HG03469 (cell line): ENCODE results near the gene CRELD1.

ENCODE experiments used
- ATAC-seq: cut with Tn5 transposase; IDR thresholded peaks from one replicate; pipeline ENCODE4 v1.9.1; 2021; ENCODE audit warnings: mild to moderate bottlenecking, moderate library complexity, moderate number of reproducible peaks; ENCODE audit not compliant: unreplicated experiment

The CRELD1 gene

DNA sequence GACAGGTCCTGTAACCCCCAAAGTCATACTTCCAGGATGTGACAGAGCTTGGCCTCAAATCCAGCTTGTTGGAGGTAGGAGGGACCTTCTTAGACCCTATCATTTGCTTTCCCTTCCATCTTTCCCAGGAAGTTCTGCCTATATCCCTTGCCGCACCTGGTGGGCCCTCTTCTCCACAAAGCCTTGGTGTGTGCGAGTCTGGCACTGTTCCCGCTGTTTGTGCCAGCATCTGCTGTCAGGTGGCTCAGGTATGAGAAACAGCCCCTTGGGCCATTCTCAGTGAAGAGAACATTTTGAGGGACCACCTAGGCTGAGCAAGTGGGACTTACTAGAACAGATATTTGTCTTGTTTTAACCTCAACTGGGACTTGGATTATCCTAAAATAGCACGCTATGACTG, 29.7 kb upstream of the CRELD1 start:
- no peak for ATAC-seq

DNA sequence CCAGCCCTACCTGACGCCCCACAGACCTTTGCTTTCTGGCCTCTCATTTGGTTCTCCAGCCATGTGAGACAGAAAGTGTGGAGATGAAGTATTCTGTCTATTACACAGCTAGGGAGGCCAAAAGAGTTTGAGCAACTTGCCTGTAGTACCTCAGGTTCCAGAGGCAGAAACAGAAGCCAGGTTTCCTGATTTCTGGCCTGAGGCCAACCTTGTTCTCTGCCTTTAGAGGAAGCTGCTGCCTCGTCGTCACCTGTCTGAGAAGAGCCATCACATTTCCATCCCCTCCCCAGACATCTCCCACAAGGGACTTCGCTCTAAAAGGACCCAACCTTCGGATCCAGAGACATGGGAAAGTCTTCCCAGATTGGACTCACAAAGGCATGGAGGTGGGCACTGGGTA, 27.2 kb upstream of the CRELD1 start:
- ATAC-seq = no peak

DNA sequence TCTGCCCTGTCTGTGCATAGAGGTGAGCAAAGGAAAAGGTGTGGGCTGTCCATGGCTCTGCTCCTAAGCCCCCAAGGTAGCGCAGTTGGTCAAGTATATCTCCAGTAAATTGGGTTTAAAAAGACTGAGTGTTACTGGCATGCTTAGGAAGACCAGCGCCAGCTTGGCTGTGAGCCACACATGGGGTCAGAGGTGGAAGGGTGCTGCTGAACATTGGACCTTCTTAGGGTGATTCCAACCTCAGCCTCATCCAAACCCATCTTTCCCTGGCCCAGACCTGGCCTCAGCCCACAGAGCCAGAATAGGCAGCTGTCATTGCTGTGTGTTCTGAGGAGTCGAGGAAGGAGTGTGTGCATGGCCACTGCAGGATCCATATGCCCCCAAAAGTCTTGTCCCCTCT, 25.3 kb upstream of the CRELD1 start:
- no peak for ATAC-seq

DNA sequence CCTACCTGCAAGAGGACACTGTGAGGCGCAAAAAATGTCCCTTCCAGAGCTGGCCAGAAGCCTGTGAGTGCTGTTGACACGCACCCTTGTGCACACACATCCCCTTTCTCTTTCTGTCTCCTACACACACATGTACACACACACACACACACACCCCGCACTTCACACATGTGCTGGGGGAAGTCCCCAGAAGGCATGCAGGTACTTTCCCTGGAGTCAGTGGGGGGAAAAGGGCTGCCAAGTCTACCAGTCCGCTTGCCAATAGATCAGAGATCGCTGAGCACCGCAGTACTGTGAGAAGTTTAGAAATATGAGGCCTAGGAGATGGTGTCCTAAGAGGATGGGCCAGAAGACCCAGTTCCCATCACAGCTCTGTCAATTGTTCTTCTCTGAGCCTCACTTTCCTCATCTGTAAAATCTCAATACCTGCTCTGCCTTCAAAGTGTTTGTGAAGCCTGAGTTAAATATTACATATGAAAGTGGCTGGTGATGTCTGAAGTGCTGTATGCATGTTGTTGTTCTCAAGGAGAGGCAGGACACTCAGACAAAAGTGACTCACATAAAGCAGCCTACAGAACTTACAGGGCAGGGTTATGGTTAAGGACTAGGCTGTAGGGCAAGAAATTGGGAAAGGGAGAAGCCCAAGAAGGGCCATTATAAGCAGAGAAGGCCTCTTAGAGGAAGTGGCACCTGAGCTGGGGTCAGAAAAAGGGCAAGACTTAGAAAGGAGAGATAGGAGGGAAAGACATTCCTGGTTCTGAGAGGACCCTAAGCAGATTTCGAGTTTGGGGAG, 24.2 kb upstream of the CRELD1 start:
- no peak for ATAC-seq

DNA sequence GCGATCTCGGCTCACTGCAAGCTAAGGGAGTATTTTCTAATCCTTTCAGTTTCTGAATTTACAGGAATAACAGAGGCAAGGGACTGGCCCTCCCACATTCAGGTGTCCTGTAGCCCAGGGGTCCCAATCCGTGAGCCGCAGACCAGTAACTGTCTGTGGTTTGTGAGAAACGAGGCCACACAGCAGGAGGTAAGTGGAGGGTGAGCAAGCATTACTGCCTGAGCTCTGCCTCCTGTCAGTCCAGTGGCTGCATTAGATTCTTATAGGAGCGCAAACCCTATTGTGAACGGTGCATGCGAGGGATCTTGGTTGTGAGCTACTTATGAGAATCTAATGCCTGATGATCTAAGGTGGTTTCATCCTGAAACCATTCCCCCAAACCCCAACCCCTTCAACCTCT, 21.8 kb upstream of the CRELD1 start:
- no peak for ATAC-seq

DNA sequence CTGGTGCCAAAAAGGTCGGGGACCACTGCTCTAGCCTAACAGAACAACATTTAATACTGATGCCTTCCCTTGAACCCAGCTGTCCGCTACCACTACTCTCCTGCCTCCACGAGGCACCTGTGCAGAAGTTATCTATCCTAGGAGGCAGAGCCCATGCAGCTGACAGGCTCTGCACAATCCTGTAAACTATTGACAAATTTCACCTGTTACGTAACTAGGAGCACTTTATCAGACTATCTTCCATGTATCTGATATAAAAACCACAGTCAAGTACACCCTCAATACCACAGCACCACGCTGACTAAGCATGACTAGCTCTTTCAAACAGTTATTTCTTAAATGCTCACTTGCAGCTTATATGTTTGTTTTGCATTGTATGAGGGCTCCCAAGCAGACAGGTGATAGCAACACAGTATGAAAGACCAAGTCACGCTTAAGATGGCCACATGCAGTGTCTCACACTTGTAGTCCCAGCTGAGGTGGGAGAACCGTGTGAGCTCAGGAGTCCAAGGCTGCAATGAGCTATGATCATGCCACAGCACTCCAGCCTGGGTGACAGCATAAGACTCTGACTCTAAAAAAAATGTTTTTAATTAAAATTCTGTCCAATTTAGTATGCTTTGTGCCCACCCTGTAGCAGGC, 21.2 kb upstream of the CRELD1 start:
- no peak for ATAC-seq

DNA sequence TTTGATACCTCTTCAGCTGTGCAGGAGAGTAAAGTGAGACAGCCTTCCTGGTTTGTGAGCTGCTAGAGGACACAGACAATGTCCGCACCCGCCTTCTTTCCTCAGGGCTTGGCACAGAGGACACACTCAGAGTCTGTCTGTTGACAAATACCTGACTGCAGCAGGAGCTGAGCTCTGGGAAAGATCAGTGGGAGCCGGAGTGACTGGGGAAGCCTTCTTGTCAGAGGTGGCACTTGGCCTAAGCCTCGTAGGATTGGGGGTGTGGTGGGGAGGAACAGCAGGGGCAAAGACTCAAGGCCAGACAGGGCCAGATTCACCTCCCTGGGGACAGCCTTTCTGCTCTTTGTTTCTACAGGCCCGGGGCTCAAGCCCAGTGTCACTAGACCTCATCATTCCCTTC, 20.0 kb upstream of the CRELD1 start:
- no peak for ATAC-seq

DNA sequence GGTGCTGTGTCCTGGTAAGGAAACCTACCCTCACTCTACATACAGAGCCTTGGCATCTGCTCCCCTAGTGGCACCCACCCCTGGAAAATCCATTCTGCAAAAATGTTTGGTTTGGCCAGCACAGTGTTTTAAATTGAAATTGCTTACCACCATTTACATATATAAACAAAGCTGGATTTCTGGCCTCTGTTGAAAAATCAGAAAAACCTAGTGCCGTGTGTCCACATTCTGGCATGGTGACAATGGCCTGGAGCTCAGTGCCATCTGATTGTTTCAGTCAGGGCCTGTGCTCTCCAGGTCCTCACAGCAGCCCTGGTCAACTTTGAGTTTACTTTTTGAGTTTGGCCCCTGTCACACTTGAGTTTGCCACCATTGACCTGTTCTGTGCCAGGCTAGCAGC, 19.6 kb upstream of the CRELD1 start:
- ATAC-seq = no peak

DNA sequence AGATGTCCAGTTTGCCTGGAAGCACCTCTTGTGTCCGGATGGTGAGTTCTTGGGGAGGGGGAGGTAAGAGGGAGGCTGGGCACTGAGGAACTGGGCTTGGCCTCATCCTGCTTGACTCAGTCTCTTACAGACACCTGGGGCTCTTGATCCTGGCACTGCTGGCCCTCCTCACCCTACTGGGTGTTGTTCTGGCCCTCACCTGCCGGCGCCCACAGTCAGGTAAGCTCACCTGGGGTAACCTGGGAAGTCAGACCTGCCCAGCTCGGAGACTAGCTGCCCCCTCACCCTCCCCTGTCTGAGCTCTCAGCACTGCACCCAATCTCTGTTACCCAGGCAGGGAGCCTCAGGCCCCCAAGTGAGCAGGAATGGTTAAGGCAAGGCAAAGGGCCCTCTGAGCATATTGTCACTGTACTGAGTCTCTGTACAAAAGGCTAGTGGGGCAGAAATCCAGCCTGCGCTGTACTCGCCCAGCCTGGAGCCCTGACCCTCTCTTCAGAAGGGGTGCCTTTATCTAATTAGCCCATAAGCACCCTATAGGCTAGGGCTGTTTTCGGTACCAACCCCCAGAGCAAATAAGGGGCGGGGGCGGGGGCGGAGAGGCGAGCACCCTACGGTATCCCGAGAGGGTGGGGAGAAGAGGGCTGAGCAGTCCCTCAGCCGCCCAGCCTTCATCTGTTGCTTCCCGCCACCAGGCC, 18.9 kb upstream of the CRELD1 start:
- ATAC-seq = no peak

DNA sequence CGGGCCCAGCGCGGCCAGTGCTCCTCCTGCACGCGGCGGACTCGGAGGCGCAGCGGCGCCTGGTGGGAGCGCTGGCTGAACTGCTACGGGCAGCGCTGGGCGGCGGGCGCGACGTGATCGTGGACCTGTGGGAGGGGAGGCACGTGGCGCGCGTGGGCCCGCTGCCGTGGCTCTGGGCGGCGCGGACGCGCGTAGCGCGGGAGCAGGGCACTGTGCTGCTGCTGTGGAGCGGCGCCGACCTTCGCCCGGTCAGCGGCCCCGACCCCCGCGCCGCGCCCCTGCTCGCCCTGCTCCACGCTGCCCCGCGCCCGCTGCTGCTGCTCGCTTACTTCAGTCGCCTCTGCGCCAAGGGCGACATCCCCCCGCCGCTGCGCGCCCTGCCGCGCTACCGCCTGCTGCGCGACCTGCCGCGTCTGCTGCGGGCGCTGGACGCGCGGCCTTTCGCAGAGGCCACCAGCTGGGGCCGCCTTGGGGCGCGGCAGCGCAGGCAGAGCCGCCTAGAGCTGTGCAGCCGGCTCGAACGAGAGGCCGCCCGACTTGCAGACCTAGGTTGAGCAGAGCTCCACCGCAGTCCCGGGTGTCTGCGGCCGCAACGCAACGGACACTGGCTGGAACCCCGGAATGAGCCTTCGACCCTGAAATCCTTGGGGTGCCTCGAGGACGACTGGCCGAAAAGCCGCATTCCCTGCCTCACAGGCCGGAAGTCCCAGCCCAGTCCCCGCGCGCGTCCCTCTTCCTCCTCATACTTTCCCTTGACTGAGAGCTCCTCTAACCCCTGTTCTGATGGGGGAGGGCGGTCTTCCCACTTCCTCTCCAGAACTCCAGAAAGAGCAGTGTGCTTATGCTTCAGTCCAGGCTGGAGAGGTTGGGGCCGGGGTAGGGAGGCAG, 18.1 kb upstream of the CRELD1 start:
- ATAC-seq = no peak

DNA sequence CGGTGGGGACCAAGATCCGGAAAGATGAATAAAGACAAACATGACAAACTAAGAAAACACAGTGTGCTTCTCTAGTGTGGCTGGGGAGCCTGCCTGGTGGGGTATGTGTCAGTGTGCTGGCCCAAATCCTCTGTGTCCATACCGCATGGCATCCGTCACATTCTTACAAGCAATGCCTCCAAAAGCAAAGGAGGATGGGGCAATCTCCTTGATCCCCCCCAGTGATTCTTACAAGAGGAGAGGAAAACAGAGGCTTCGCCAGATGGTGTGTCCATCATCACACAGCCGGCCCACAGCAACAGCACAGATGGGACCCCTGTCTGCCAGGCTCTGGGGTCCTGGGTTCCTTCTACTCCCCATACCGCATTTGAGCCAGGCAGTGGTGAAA, 17.3 kb upstream of the CRELD1 start:
- no peak for ATAC-seq

DNA sequence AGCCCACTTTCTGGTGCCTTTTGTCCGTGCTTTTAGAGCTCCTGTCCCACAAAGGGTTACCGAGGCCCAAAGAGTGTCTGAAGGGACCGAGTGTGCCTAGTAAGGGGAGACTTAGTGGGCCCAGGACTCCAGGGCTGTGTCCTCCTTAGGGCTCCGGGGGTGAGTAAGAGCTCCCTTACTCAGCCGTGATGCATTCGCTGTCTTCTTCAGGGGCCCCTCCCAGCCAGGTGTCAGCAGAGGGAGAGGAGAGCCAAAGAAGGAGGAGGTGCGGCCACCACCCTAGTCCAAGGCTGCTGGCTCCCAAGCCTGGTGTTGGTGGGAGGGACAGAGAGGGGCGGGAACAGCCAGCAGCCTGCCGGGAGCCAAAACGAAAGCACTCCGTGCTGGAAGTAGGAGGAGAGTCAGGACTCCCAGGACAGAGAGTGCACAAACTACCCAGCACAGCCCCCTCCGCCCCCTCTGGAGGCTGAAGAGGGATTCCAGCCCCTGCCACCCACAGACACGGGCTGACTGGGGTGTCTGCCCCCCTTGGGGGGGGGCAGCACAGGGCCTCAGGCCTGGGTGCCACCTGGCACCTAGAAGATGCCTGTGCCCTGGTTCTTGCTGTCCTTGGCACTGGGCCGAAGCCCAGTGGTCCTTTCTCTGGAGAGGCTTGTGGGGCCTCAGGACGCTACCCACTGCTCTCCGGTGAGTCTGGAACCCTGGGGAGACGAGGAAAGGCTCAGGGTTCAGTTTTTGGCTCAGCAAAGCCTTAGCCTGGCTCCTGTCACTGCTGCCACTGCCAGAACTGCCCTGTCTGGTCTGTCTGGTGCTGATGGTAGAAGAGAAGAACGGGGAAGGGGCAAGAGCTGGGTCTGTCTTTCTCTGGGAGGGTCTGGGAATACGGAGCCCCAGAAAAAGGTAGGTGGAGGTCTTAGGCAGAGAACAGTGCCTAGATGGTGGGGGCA, 16.6 kb upstream of the CRELD1 start, which contains the start of gene IL17RC:
IL17RC (plus strand) TSS at position 365 of the 947 bp plus-strand sequence; CDS start at position 583, 218 bp downstream.
- ATAC-seq = no peak

DNA sequence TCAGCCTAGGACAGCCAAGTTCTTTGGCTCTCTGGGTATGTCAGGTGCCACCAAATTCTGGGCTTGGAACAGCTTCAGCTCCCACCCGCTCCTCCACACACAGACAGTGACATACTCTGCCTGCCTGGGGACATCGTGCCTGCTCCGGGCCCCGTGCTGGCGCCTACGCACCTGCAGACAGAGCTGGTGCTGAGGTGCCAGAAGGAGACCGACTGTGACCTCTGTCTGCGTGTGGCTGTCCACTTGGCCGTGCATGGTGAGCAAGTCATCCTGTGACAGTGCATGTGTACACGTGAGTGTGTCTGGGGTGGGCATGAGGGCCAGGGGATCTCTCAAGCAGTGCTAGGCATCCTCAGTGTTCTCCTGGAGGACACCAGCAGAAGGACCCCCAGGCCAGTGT, 15.8 kb upstream of the CRELD1 start:
- no peak for ATAC-seq

DNA sequence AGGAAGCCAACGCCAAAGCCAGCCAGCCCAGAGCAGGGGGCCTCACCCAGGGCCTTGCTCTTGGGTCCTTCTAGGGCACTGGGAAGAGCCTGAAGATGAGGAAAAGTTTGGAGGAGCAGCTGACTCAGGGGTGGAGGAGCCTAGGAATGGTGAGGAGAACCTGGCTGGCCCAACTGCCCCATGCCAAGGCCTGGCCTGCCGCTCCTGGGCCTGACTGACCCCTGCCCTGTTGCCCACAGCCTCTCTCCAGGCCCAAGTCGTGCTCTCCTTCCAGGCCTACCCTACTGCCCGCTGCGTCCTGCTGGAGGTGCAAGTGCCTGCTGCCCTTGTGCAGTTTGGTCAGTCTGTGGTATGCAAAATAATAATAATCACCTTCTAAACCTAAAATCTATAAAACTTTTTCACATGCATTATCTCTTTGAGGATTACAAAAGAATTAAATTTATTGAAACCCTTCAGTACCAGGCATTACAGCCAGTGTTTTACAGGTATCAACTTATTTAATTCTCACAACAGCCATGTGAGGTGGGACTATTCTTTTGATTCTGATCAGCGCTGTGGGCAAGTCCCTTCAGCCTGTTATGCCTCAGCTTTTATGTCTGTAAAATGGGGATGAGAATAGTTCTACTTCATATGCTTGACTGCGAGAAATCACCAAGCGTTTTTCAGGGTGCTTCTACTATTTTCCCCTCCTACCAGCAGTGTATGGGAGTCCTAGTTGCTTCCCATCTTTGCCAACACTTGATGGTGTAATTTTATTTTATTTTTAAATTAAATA, 15.2 kb upstream of the CRELD1 start:
- no peak for ATAC-seq

DNA sequence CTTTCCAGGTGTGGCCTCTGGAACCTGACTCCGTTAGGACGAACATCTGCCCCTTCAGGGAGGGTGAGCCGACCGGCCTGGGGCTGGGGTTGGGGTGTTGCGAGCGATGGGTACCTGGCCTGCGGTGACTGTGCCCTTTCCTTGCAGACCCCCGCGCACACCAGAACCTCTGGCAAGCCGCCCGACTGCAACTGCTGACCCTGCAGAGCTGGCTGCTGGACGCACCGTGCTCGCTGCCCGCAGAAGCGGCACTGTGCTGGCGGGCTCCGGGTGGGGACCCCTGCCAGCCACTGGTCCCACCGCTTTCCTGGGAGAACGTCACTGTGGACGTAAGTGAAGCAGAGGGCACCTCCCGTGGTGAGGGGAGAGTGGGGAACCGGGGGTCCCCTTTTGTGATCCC, 5.5 kb upstream of the CRELD1 start:
- no peak for ATAC-seq

DNA sequence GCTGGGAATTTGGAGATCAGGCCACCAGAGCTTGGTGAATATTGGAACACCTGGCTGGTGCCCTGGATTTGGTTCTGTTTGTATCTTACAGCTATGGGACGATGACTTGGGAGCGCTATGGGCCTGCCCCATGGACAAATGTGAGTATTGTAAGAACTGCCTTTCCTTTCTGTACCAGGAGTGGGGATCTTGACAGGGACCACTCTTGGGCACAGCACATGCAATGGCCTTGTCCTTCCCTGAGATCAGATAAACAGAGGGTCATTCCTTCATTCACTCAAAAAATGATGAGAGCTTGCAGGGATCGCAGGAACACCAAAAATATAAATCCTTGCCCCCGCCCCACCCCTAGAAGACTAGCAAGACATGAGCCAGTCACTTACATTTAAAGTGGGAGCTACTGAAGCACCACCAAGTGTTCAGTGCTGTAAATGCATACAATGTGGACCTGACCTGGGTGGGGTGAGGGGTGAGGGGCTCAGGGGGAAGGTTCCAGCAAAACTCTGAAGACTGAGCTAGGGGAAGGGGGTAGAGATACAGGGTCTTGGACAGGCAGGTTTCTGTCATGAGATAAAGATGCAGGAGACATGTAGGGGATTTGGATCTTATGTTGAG, 2.7 kb upstream of the CRELD1 start:
- ATAC-seq = no peak

DNA sequence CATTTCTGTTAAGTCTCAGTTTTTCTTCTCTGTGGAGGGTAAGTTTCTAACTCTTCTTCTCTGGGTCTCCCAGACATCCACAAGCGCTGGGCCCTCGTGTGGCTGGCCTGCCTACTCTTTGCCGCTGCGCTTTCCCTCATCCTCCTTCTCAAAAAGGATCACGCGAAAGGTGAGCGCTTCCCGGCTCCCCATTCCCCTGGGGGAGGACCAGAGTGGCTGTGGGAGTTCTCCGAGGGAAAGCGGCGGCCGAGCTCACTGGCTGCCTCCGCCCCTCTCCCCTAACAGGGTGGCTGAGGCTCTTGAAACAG, 1.1 kb upstream of the CRELD1 start:
- no peak for ATAC-seq

DNA sequence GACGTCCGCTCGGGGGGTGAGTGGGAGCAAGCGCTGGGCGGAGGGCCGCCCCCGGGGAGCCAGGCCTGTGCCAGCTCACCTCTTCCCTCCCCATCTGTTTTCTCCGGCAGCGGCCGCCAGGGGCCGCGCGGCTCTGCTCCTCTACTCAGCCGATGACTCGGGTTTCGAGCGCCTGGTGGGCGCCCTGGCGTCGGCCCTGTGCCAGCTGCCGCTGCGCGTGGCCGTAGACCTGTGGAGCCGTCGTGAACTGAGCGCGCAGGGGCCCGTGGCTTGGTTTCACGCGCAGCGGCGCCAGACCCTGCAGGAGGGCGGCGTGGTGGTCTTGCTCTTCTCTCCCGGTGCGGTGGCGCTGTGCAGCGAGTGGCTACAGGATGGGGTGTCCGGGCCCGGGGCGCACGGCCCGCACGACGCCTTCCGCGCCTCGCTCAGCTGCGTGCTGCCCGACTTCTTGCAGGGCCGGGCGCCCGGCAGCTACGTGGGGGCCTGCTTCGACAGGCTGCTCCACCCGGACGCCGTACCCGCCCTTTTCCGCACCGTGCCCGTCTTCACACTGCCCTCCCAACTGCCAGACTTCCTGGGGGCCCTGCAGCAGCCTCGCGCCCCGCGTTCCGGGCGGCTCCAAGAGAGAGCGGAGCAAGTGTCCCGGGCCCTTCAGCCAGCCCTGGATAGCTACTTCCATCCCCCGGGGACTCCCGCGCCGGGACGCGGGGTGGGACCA, 632 bp upstream of the CRELD1 start:
- peak; percentile 55 for ATAC-seq
